B cell (primary cell): Measurements from ENCODE around the gene TRPV6. TPM values are rescaled to one million over a fixed set of nuclear protein-coding genes. Genes with fewer than 3 reads are reported as not detected.

Source experiments
- ATAC-seq: fragments of 200-7000 bp; cut with Tn5 transposase; one replicate; pipeline ENCODE4 v1.10.0; 2021; ENCODE audit warnings: low read depth, mild to moderate bottlenecking, moderate number of reproducible peaks, moderate library complexity
- CTCF ChIA-PET: fragments of 350-600 bp; sonication (Branson Sonifier 250); formaldehyde crosslinking; loops from one replicate; lab custom pipeline; 2021; ENCODE audit warnings: antibody characterized with exemption, inconsistent platforms; lab: Charles Lee
- POLR2A ChIA-PET: fragments of 350-600 bp; sonication (Branson Sonifier 250); formaldehyde crosslinking; loops from one replicate; lab custom pipeline; 2021; ENCODE audit warnings: antibody characterized with exemption; lab: Charles Lee
- DNase-seq: peaks from one replicate; pipeline ENCODE4 v3.0.0; 2013
- H2AFZ ChIP-seq: 2 replicates; pipeline ENCODE4 v1.6.1; 2012; ENCODE audit warnings: mild to moderate bottlenecking, low read depth, low read length; ENCODE audit not compliant: insufficient read depth, poor library complexity, severe bottlenecking
- H3K27ac ChIP-seq, 2 donors: 1 replicate in 1 of 2; 2 replicates in 1 of 2; pipeline ENCODE4 v1.5.1; 2012 to 2013; ENCODE audit warnings: low read length in 2 of 2, mild to moderate bottlenecking in 2 of 2, moderate library complexity in 1 of 2
- H3K27me3 ChIP-seq, 4 experiments: fragments of 200-600 bp in 1 of 4; sonication (generic) in 1 of 4; replicated peaks in 1 of 4; 1 replicate in 2 of 4; 2 replicates in 2 of 4; pipeline versions ENCODE4 v1.6.1 to v1.7.0; 2013 to 2016; ENCODE audit warnings: low read length in 3 of 4, mild to moderate bottlenecking in 2 of 4, mixed read lengths in 1 of 4, moderate library complexity in 1 of 4; ENCODE audit not compliant: insufficient read depth in 4 of 4, control insufficient read depth in 3 of 4; ENCODE audit errors: control extremely low read depth in 1 of 4
- H3K36me3 ChIP-seq, 2 experiments: replicated peaks in 1 of 2; 1 replicate in 1 of 2; 2 replicates in 1 of 2; pipeline versions ENCODE4 v1.6.1 to v1.7.1; 2013; ENCODE audit warnings: low read length in 1 of 2; ENCODE audit not compliant: insufficient read depth in 2 of 2, control insufficient read depth in 1 of 2; ENCODE audit errors: control extremely low read depth in 1 of 2, extremely low read depth in 1 of 2
- H3K4me1 ChIP-seq, 2 donors: fragments of 200-600 bp in 1 of 2; sonication (generic) in 1 of 2; 1 replicate in 1 of 2; 2 replicates in 1 of 2; pipeline versions ENCODE4 v1.5.1 to v1.6.1; 2013 to 2017; ENCODE audit warnings: low read length in 2 of 2; ENCODE audit not compliant: control insufficient read depth in 2 of 2, insufficient read depth in 2 of 2
- H3K4me2 ChIP-seq: replicated peaks from 2 replicates; pipeline ENCODE3; 2012; ENCODE audit warnings: mild to moderate bottlenecking, low read depth, low read length; ENCODE audit not compliant: poor library complexity, severe bottlenecking
- H3K4me3 ChIP-seq, 5 experiments: fragments of 200-600 bp in 1 of 5; sonication (generic) in 1 of 5; 1 replicate in 3 of 5; 2 replicates in 2 of 5; pipeline versions ENCODE4 v1.5.1 to v1.7.0; 2011 to 2016; ENCODE audit warnings: low read length in 4 of 5, mild to moderate bottlenecking in 4 of 5, low read depth in 2 of 5, control low read depth in 1 of 5, moderate library complexity in 1 of 5; ENCODE audit not compliant: insufficient read depth in 1 of 5; ENCODE audit errors: control extremely low read depth in 1 of 5, extremely low read depth in 1 of 5
- H3K79me2 ChIP-seq: fragments of 200-600 bp; sonication (generic); one replicate; pipeline ENCODE4 v1.6.0; 2016; ENCODE audit warnings: low read length; ENCODE audit not compliant: control insufficient read depth, insufficient read depth
- H3K9ac ChIP-seq: fragments of 200-600 bp; sonication (generic); 2 replicates; pipeline ENCODE4 v1.6.1; 2017; ENCODE audit warnings: mild to moderate bottlenecking, low read length, moderate library complexity
- H3K9me3 ChIP-seq, 3 donors: one replicate each; pipeline versions ENCODE4 v1.6.1 to v1.7.1; 2013; ENCODE audit warnings: low read length in 2 of 3; ENCODE audit not compliant: control insufficient read depth in 2 of 3, insufficient read depth in 1 of 3; ENCODE audit errors: control extremely low read depth in 1 of 3
- H4K20me1 ChIP-seq: 2 replicates; pipeline ENCODE4 v1.6.0; 2012; ENCODE audit warnings: mild to moderate bottlenecking, low read length; ENCODE audit not compliant: insufficient read depth, control insufficient read depth, poor library complexity, severe bottlenecking
- H3K27ac Mint-ChIP-seq: one replicate; pipeline ENCODE4 v1.8.0; 2021; ENCODE audit warnings: mixed read lengths
- H3K27me3 Mint-ChIP-seq: one replicate; pipeline ENCODE4 v1.8.0; 2021; ENCODE audit warnings: mixed read lengths
- H3K4me1 Mint-ChIP-seq: one replicate; pipeline ENCODE4 v1.8.0; 2021; ENCODE audit warnings: mixed read lengths
- H3K4me3 Mint-ChIP-seq: one replicate; pipeline ENCODE4 v1.8.0; 2021; ENCODE audit warnings: mixed read lengths
- H3K9me3 Mint-ChIP-seq: one replicate; pipeline ENCODE4 v1.8.0; 2022; ENCODE audit warnings: mixed read lengths; ENCODE audit not compliant: insufficient read depth
- CTCF ChIP-seq: fragments of 200-600 bp; IDR thresholded peaks from one replicate; pipeline ENCODE4 v1.8.0; 2022; ENCODE audit warnings: antibody characterized with exemption, mild to moderate bottlenecking
- EZH2 ChIP-seq: IDR thresholded peaks from 2 replicates; pipeline ENCODE4 v1.6.1; 2012; ENCODE audit warnings: borderline replicate concordance, low read depth, mild to moderate bottlenecking, moderate library complexity, low read length; ENCODE audit not compliant: insufficient read depth, poor library complexity, severe bottlenecking
- WGBS: methylation state at CpG from one replicate; pipeline ENCODE4 v1.1.5; 2013; ENCODE audit warnings: missing lambda C conversion rate; ENCODE audit not compliant: insufficient coverage; 5-methylcytosine and 5-hydroxymethylcytosine counted together
- intact Hi-C: fragments of 100-400 bp; cut with micrococcal nuclease; formaldehyde crosslinking; loops from one replicate; pipeline ENCODE4 v1.10.0; 2022
- polyA plus RNA-seq: library from polyadenylated mRNA; depleted of rRNA; stranded (reverse); fragments of >200 nt; gene quantifications from 2 replicates; pipeline ENCODE4 v1.2.3, GENCODE V29; 2012
- total RNA-seq, 2 donors: library from RNA; stranded (reverse); fragments of 120-200 nt in 1 of 2; gene quantifications; 1 replicate in 1 of 2; 2 replicates in 1 of 2; pipeline versions ENCODE4 v1.2.3 to v1.2.4, GENCODE V29; 2013 to 2022

TRPV6 gene
- total and polyA plus RNA-seq, 2 donors (not counting 1 experiment from before 2014, with no cell fraction given), result not detected

GRCh38 chr7:142910481-142910880 is 24.9 kb upstream of the TRPV6 start:
- no peaks in the 10 kb centered on the region for H3K79me2 ChIP-seq
- no peak overlapping the region for H3K9ac ChIP-seq
- H3K4me1 ChIP-seq, result no peaks in the 10 kb centered on the region
- H3K36me3 ChIP-seq, result no peaks in the 10 kb centered on the region
- peaks cover 45% of the 10 kb centered on the region for H3K27me3 Mint-ChIP-seq
- no peak overlapping the region for H3K4me3 Mint-ChIP-seq
- H3K4me3 ChIP-seq, result no peak overlapping the region
- H3K4me1 Mint-ChIP-seq, result no peaks in the 10 kb centered on the region
- H3K27ac Mint-ChIP-seq, result no peak overlapping the region
- ChIA-PET POLR2A (no interaction called here), CTCF (interaction anchor here (0.9 to 3.6 kb wide), 6 partner anchors 10 to 304 kb away, joined by 3 to 21 read pairs (median 6); no protein-coding TSS in a partner anchor)
- TF ChIP-seq CTCF (no peak), EZH2 (no peak)
- peaks cover 0 to 3% (median 2%) of the 10 kb centered on the region in 3 donors for H3K9me3 ChIP-seq
- H3K4me2 ChIP-seq, result no peak overlapping the region
- no peak overlapping the region for H2AFZ ChIP-seq
- no peaks in the 10 kb centered on the region for H3K9me3 Mint-ChIP-seq
- no peak overlapping the region for H3K27ac ChIP-seq
- DNase-seq (no peak), ATAC-seq (no peak)
- no CpG with 5 or more reads among the region's 2 CpGs for WGBS
- H3K27me3 ChIP-seq, result peaks cover 0 to 9% (median 3%) of the 10 kb centered on the region in 4 experiments
- H4K20me1 ChIP-seq, result no peaks in the 10 kb centered on the region
- intact Hi-C loops, result no loop called here

- Histone ChIP-seq H3K4me2 (no peak overlapping the region), H3K27me3 (peaks cover 0 to 9% (median 3%) of the 10 kb centered on the region in 4 experiments), H3K4me3 (no peak overlapping the region), H3K36me3 (no peaks in the 10 kb centered on the region), H3K4me1 (no peaks in the 10 kb centered on the region), H3K9ac (no peak overlapping the region), H3K9me3 (peaks cover 0 to 3% (median 2%) of the 10 kb centered on the region in 3 donors), H3K27ac (no peak overlapping the region), H4K20me1 (no peaks in the 10 kb centered on the region), H2AFZ (no peak overlapping the region), H3K79me2 (no peaks in the 10 kb centered on the region)
- no peak overlapping the region for H3K4me3 Mint-ChIP-seq
- DNase-seq (no peak), ATAC-seq (no peak)
- H3K9me3 Mint-ChIP-seq, result no peaks in the 10 kb centered on the region
- intact Hi-C loops, result no loop called here
- peaks cover 45% of the 10 kb centered on the region for H3K27me3 Mint-ChIP-seq
- H3K4me1 Mint-ChIP-seq, result no peaks in the 10 kb centered on the region
- no peak overlapping the region for H3K27ac Mint-ChIP-seq
- ChIA-PET CTCF (interaction anchor here (0.8 to 3.6 kb wide), 9 partner anchors 9 to 305 kb away, joined by 3 to 21 read pairs (median 4); no protein-coding TSS in a partner anchor), POLR2A (no interaction called here)
- no CpG with 5 or more reads among the region's 2 CpGs for WGBS
- TF ChIP-seq EZH2 (no peak), CTCF (no peak)
These were observed 24.5 kb upstream of the TRPV6 start for GRCh38 chr7:142910031-142910433.
